ENCODE measurements around the gene ISCU. TPM values are rescaled to one million over a fixed set of nuclear protein-coding genes. Genes with fewer than 3 reads are reported as not detected.
A peak's percentile ranks its signal among the peaks of the same experiment; 100 is the strongest.

The ISCU gene
- 93.9 and 103 TPM in 2 replicates for total RNA-seq
- long read RNA-seq, transcript ISCU-201 (5 exons, 994 nt) = major isoform, 112 of 140 reads
- long read RNA-seq, partial matches to known transcripts = 19 of 140 reads
- long read RNA-seq, other reads (novel, unspliced or antisense) = 3 of 140 reads

DNA sequence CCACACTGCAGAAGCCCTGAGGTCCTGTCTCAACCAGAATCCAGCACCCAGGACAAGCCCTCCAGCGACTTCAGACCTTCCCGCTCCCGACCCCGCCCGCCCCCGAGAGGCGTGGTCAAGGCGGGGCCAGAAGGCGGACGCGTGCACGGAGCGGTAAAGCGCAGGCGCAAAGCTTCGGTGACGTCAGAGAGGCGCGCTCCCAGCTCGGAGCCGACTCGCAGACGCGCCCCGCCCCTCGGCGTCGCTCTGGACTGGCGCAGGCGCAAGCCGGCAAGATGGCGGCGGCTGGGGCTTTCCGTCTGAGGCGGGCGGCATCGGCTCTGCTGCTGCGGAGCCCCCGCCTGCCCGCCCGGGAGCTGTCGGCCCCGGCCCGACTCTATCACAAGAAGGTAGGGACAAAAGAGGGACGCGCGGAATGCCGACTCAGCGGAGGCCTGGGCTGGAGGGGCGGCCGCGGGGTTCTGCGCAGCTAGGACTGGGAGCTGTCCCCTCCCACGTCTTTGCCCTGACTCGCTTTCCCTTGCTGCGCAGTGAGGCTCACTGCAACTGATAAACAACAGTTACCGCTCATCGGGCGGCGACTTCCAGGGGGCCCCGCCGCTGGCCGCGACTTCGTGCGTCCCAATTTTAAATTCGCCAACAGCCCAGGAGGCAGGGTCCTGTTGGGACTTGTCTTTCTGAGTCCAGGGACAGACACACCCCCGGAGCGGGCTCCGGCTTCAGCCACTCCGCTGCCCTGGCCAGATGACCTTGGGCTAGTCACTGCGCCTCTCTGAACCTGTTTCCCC lies at the start of gene ISCU:
ISCU (plus strand) TSS at position 249 of the 788 bp plus-strand sequence; CDS start at position 276, 27 bp downstream.
- Mint-ChIP-seq H3K4me1 (ENCODE audit: unreplicated experiment) (peaks cover 47% of the 10 kb centered on the region), H3K36me3 (ENCODE audit: unreplicated experiment) (peaks cover 27% of the 10 kb centered on the region), H3K9me3 (ENCODE audit: unreplicated experiment) (no peaks in the 10 kb centered on the region), H3K27ac (ENCODE audit: unreplicated experiment) (peak within 1 kb of the TSS; percentile 99), H3K4me3 (ENCODE audit: unreplicated experiment) (peak within 1 kb of the TSS; percentile 100), H3K27me3 (ENCODE audit: unreplicated experiment) (no peaks in the 10 kb centered on the region)
- no peak for TF ChIP-seq CTCF (IDR thresholded peaks at IDR 0.05)
- peak; percentile 99 for DNase-seq (ENCODE audit: extremely low spot score, unreplicated experiment)

- Mint-ChIP-seq H3K36me3 (ENCODE audit: unreplicated experiment) (peaks cover 6% of the 10 kb centered on the region), H3K27ac (ENCODE audit: unreplicated experiment) (no peak overlapping the region), H3K27me3 (ENCODE audit: unreplicated experiment) (no peaks in the 10 kb centered on the region), H3K4me3 (ENCODE audit: unreplicated experiment) (peak overlapping the region; percentile 92), H3K9me3 (ENCODE audit: unreplicated experiment) (no peaks in the 10 kb centered on the region), H3K4me1 (ENCODE audit: unreplicated experiment) (peaks cover 21% of the 10 kb centered on the region)
- no peak for TF ChIP-seq CTCF (IDR thresholded peaks at IDR 0.05)
- DNase-seq (ENCODE audit: extremely low spot score, unreplicated experiment) = no peak
Measured at GRCh38 chr12:108514468-108514972, 47.9 kb upstream of the ISCU start.

- Mint-ChIP-seq H3K27ac (ENCODE audit: unreplicated experiment) (peak within 1 kb of the TSS; percentile 84), H3K4me1 (ENCODE audit: unreplicated experiment) (peaks cover 21% of the 10 kb centered on the region), H3K4me3 (ENCODE audit: unreplicated experiment) (peak within 1 kb of the TSS; percentile 92), H3K36me3 (ENCODE audit: unreplicated experiment) (peaks cover 6% of the 10 kb centered on the region), H3K9me3 (ENCODE audit: unreplicated experiment) (no peaks in the 10 kb centered on the region), H3K27me3 (ENCODE audit: unreplicated experiment) (no peaks in the 10 kb centered on the region)
- TF ChIP-seq CTCF (IDR thresholded peaks at IDR 0.05) = peak; percentile 6
- peak; percentile 99 for DNase-seq (ENCODE audit: extremely low spot score, unreplicated experiment)
Measured at GRCh38 chr12:108514973-108515814, 47.2 kb upstream of the ISCU start, which contains the start of gene FICD. TSS of gene FICD (plus strand) at chr12:108515277. CDS start at chr12:108516973, 1,696 bp downstream.

- H3K4me3 Mint-ChIP-seq (ENCODE audit: unreplicated experiment) = peak overlapping the region; percentile 92
- H3K27ac Mint-ChIP-seq (ENCODE audit: unreplicated experiment) = peak overlapping the region; percentile 4
- no peaks in the 10 kb centered on the region for H3K9me3 Mint-ChIP-seq (ENCODE audit: unreplicated experiment)
- TF ChIP-seq CTCF (IDR thresholded peaks at IDR 0.05) = no peak
- H3K4me1 Mint-ChIP-seq (ENCODE audit: unreplicated experiment) = peaks cover 21% of the 10 kb centered on the region
- no peaks in the 10 kb centered on the region for H3K27me3 Mint-ChIP-seq (ENCODE audit: unreplicated experiment)
- peaks cover 9% of the 10 kb centered on the region for H3K36me3 Mint-ChIP-seq (ENCODE audit: unreplicated experiment)
- DNase-seq (ENCODE audit: extremely low spot score, unreplicated experiment) = peak; percentile 51
Measured at GRCh38 chr12:108515916-108516315, 46.5 kb upstream of the ISCU start.

Data from osteocyte (in vitro differentiated cells).